GM23338 (cell line): ENCODE results near the gene DFFA. TPM values are rescaled to one million over a fixed set of nuclear protein-coding genes. Genes with fewer than 3 reads are reported as not detected.

Source experiments
- ATAC-seq: fragments of 200-7000 bp; cut with Tn5 transposase; 3 replicates; pipeline ENCODE4 v1.9.1; 2020
- DNase-seq: peaks from one replicate; pipeline ENCODE4 v3.0.0-alpha.2; 2015; ENCODE audit warnings: low spot score
- H2AFZ ChIP-seq: fragments of 200-600 bp; sonication (generic); 2 replicates; pipeline ENCODE4 v1.8.0; 2016; ENCODE audit warnings: antibody characterized with exemption, mild to moderate bottlenecking, moderate library complexity
- H3F3A ChIP-seq: fragments of 200-600 bp; sonication (generic); replicated peaks from 2 replicates; pipeline ENCODE4 v1.8.0; 2017; ENCODE audit warnings: antibody characterized with exemption, mixed run types, low read depth
- H3K27ac ChIP-seq: fragments of 200-600 bp; sonication (generic); 2 replicates; pipeline ENCODE4 v1.6.1; 2016; ENCODE audit warnings: low read depth
- H3K27me3 ChIP-seq: fragments of 200-600 bp; sonication (generic); 2 replicates; pipeline ENCODE4 v1.8.0; 2016; ENCODE audit warnings: mild to moderate bottlenecking, mixed run types, moderate library complexity; ENCODE audit not compliant: insufficient read depth
- H3K36me3 ChIP-seq: fragments of 200-600 bp; sonication (generic); 2 replicates; pipeline ENCODE4 v1.8.0; 2016; ENCODE audit warnings: mild to moderate bottlenecking; ENCODE audit not compliant: insufficient read depth
- H3K4me1 ChIP-seq: fragments of 200-600 bp; sonication (generic); 2 replicates; pipeline ENCODE4 v1.8.0; 2016; ENCODE audit warnings: mild to moderate bottlenecking, moderate library complexity; ENCODE audit not compliant: insufficient read depth
- H3K4me2 ChIP-seq: fragments of 200-600 bp; sonication (generic); 2 replicates; pipeline ENCODE4 v1.7.1; 2017; ENCODE audit warnings: mixed run types
- H3K4me3 ChIP-seq: fragments of 200-600 bp; sonication (generic); 2 replicates; pipeline ENCODE4 v1.6.1; 2016; ENCODE audit warnings: mixed run types
- H3K79me2 ChIP-seq: fragments of 200-600 bp; sonication (generic); replicated peaks from 2 replicates; pipeline ENCODE4 v1.8.0; 2017; ENCODE audit warnings: mild to moderate bottlenecking; ENCODE audit not compliant: insufficient read depth
- H3K9me2 ChIP-seq: fragments of 200-600 bp; sonication (generic); 2 replicates; pipeline ENCODE4 v1.8.0; 2017; ENCODE audit not compliant: insufficient read depth
- H4K20me1 ChIP-seq: fragments of 200-600 bp; sonication (generic); replicated peaks from 2 replicates; pipeline ENCODE4 v1.8.0; 2017; ENCODE audit warnings: mild to moderate bottlenecking; ENCODE audit not compliant: insufficient read depth
- H3K27ac Mint-ChIP-seq: 2 replicates; pipeline ENCODE4 v1.8.0; 2020; ENCODE audit warnings: inconsistent platforms, mild to moderate bottlenecking, moderate library complexity, mixed read lengths
- H3K27me3 Mint-ChIP-seq: 3 replicates; pipeline ENCODE4 v1.8.0; 2022; ENCODE audit warnings: low read depth, mild to moderate bottlenecking, moderate library complexity, mixed read lengths, inconsistent platforms; ENCODE audit not compliant: insufficient read depth, poor library complexity
- H3K36me3 Mint-ChIP-seq: 3 replicates; pipeline ENCODE4 v1.8.0; 2021; ENCODE audit warnings: low read depth, mild to moderate bottlenecking, inconsistent platforms, moderate library complexity, mixed read lengths
- H3K4me1 Mint-ChIP-seq: 3 replicates; pipeline ENCODE4 v1.8.0; 2020; ENCODE audit warnings: mild to moderate bottlenecking, inconsistent platforms, mixed read lengths
- H3K4me3 Mint-ChIP-seq: 3 replicates; pipeline ENCODE4 v1.8.0; 2021; ENCODE audit warnings: moderate library complexity, mild to moderate bottlenecking, inconsistent platforms, mixed read lengths
- H3K9me3 Mint-ChIP-seq: 3 replicates; pipeline ENCODE4 v1.8.0; 2020; ENCODE audit warnings: moderate library complexity, mild to moderate bottlenecking, inconsistent platforms, mixed read lengths
- CTCF ChIP-seq, 2 experiments: fragments of 200-600 bp in 1 of 2; sonication (generic) in 1 of 2; conservative IDR thresholded peaks; 2 replicates each; pipeline versions ENCODE4 v1.5.1 to v1.6.1; 2016 to 2017; ENCODE audit warnings: antibody characterized with exemption in 2 of 2, low read depth in 2 of 2, mild to moderate bottlenecking in 2 of 2, moderate library complexity in 1 of 2
- ETS1 ChIP-seq: IDR thresholded peaks from 2 replicates; pipeline ENCODE4 v1.6.1; 2016; ENCODE audit warnings: antibody characterized with exemption
- EZH2phosphoT487 ChIP-seq: fragments of 200-600 bp; sonication (generic); IDR thresholded peaks from one replicate; pipeline ENCODE4 v1.8.1; 2018; ENCODE audit warnings: antibody characterized with exemption; ENCODE audit not compliant: unreplicated experiment
- JUNB ChIP-seq: IDR thresholded peaks from one replicate; pipeline ENCODE4 v1.6.1; 2016; ENCODE audit warnings: antibody characterized with exemption; ENCODE audit not compliant: unreplicated experiment
- POLR2AphosphoS5 ChIP-seq: IDR thresholded peaks from 2 replicates; pipeline ENCODE4 v1.6.1; 2016; ENCODE audit warnings: antibody characterized with exemption, low read depth
- STAT1 ChIP-seq: IDR thresholded peaks from one replicate; pipeline ENCODE4 v1.6.1; 2016; ENCODE audit warnings: antibody characterized with exemption; ENCODE audit not compliant: unreplicated experiment
- ZNF114 ChIP-seq: fragments of 250-450 bp; sonication (Bioruptor Pico); IDR thresholded peaks from 2 replicates; pipeline ENCODE4 v1.5.0; 2020; ENCODE audit warnings: mild to moderate bottlenecking, moderate library complexity
- ZNF331 ChIP-seq: fragments of 250-450 bp; sonication (Bioruptor Pico); IDR thresholded peaks from 2 replicates; pipeline ENCODE4 v1.5.0; 2020; ENCODE audit warnings: low read depth, mild to moderate bottlenecking, moderate library complexity
- polyA plus RNA-seq: library from polyadenylated mRNA; unstranded; fragments of >200 nt; fragmentation: Nextera tagmentation; extraction: Ambion mirVana; gene quantifications from 2 replicates; pipeline ENCODE4 v1.2.1, GENCODE V29; 2016
- total RNA-seq: library from RNA; depleted of rRNA; stranded (reverse); fragments of >200 nt; shearing (Covaris generic); gene quantifications from 2 replicates; pipeline ENCODE4 v1.2.3, GENCODE V29; 2014

Gene DFFA
- total and polyA plus RNA-seq, 2 experiments from 2014 or later, result 65.2 to 82.0 TPM

GRCh38 chr1:10514490-10515235, 42.3 kb upstream of the DFFA start:
- no peaks in the 10 kb centered on the region for H3K27me3 ChIP-seq
- H2AFZ ChIP-seq, result no peak overlapping the region
- no peaks in the 10 kb centered on the region; the same call in 1 of the 2 replicates for H3F3A ChIP-seq
- no peak overlapping the region for H3K4me3 ChIP-seq
- H3K4me2 ChIP-seq, result no peak overlapping the region
- H4K20me1 ChIP-seq, result peaks cover 17% of the 10 kb centered on the region
- H3K36me3 ChIP-seq, result no peaks in the 10 kb centered on the region
- H3K4me3 Mint-ChIP-seq, result no peak overlapping the region; the same call in 2 of the 3 replicates
- no peaks in the 10 kb centered on the region for H3K9me2 ChIP-seq
- DNase-seq (peak; percentile 83), ATAC-seq (peak; percentile 63)
- no peaks in the 10 kb centered on the region for H3K9me3 Mint-ChIP-seq
- H3K27ac Mint-ChIP-seq, result no peak overlapping the region
- H3K27me3 Mint-ChIP-seq, result no peaks in the 10 kb centered on the region
- H3K36me3 Mint-ChIP-seq, result no peaks in the 10 kb centered on the region; the same call in 2 of the 3 replicates
- TF ChIP-seq STAT1 (no peak), EZH2phosphoT487 (no peak), ETS1 (no peak), CTCF (conservative IDR thresholded peaks at IDR 0.05; ENCODE audit: low read depth in 2 of 2) (peak; percentile 71 to 89)
- H3K4me1 Mint-ChIP-seq, result peaks cover 72% of the 10 kb centered on the region
- H3K79me2 ChIP-seq, result peaks cover 77% of the 10 kb centered on the region
- H3K27ac ChIP-seq, result peak overlapping the region; percentile 17; the same call in 1 of the 2 replicates
- peaks cover 62% of the 10 kb centered on the region for H3K4me1 ChIP-seq

GRCh38 chr1:10513199-10513598, 40.9 kb upstream of the DFFA start:
- no peak for ATAC-seq
- peaks cover 3% of the 10 kb centered on the region for H3K27me3 Mint-ChIP-seq
- Histone ChIP-seq H2AFZ (no peak overlapping the region), H3K27ac (peak overlapping the region; percentile 70; the same call in 1 of the 2 replicates), H3K4me1 (peaks cover 58% of the 10 kb centered on the region), H3K9me2 (no peaks in the 10 kb centered on the region), H3K4me3 (no peak overlapping the region), H3K4me2 (no peak overlapping the region), H3K27me3 (no peaks in the 10 kb centered on the region), H4K20me1 (peaks cover 15% of the 10 kb centered on the region), H3K36me3 (no peaks in the 10 kb centered on the region), H3F3A (no peaks in the 10 kb centered on the region; the same call in 1 of the 2 replicates), H3K79me2 (peaks cover 79% of the 10 kb centered on the region)
- H3K4me3 Mint-ChIP-seq, result no peak overlapping the region
- H3K27ac Mint-ChIP-seq, result no peak overlapping the region
- no peaks in the 10 kb centered on the region for H3K9me3 Mint-ChIP-seq
- no peak for DNase-seq
- no peaks in the 10 kb centered on the region for H3K36me3 Mint-ChIP-seq
- no peak for TF ChIP-seq ZNF114 (CRISPR knock-in tag)
- no peak for TF ChIP-seq JUNB
- TF ChIP-seq ZNF331 (CRISPR knock-in tag), result no peak
- TF ChIP-seq ETS1, result no peak
- TF ChIP-seq STAT1, result no peak
- TF ChIP-seq POLR2AphosphoS5, result no peak
- peaks cover 67% of the 10 kb centered on the region for H3K4me1 Mint-ChIP-seq
